NCI-H1436 (cell line): ENCODE data around the gene TYW1.
A peak's percentile ranks its signal among the peaks of the same experiment; 100 is the strongest.
"Not testable (repeated sequence)": the region's sequence is repeated elsewhere in the genome, so short reads cannot be mapped to it uniquely, and the experiment has no call there.

Experiments used
- DNase-seq: peaks from one replicate; lab custom pipeline; 2025; lab: John Stamatoyannopoulos, UW

Gene TYW1

GRCh38 chr7:66994691-66995049 lies 2.0 kb upstream of the TYW1 start:
- DNase-seq = not testable (repeated sequence)

GRCh38 chr7:66995050-66995776 lies 1.4 kb upstream of the TYW1 start, which contains the start of gene SBDS:
Gene SBDS, minus strand, starts transcription at chr7:66995586. Its CDS starts 169 bp downstream, at chr7:66995417.
- peak; percentile 97 for DNase-seq

GRCh38 chr7:67000601-67001258 lies 4.1 kb downstream of the TYW1 start:
- not testable (repeated sequence) for DNase-seq

- DNase-seq = not testable (repeated sequence)
Observed at GRCh38 chr7:67004145-67004544, 7.5 kb downstream of the TYW1 start.

GRCh38 chr7:67006965-67007364 lies 10.3 kb downstream of the TYW1 start:
- DNase-seq = no peak

- DNase-seq = no peak
Observed at GRCh38 chr7:67008260-67008659, 11.6 kb downstream of the TYW1 start.

- not testable (repeated sequence) for DNase-seq
Observed at GRCh38 chr7:67009677-67010076, 13.0 kb downstream of the TYW1 start.

GRCh38 chr7:67014076-67014622 lies 17.5 kb downstream of the TYW1 start:
- not testable (repeated sequence) for DNase-seq

- not testable (repeated sequence) for DNase-seq
Observed at GRCh38 chr7:67017971-67018370, 21.3 kb downstream of the TYW1 start.

GRCh38 chr7:67018940-67019339 lies 22.3 kb downstream of the TYW1 start:
- no peak for DNase-seq

GRCh38 chr7:67019562-67020390 lies 23.1 kb downstream of the TYW1 start:
- no peak for DNase-seq

GRCh38 chr7:67021260-67021659 lies 24.6 kb downstream of the TYW1 start:
- no peak for DNase-seq

- DNase-seq = no peak
Observed at GRCh38 chr7:67022511-67022910, 25.9 kb downstream of the TYW1 start.

- DNase-seq = not testable (repeated sequence)
Observed at GRCh38 chr7:67025459-67025858, 28.8 kb downstream of the TYW1 start.

GRCh38 chr7:67031685-67032084 lies 35.1 kb downstream of the TYW1 start:
- DNase-seq = not testable (repeated sequence)

- no peak for DNase-seq
Observed at GRCh38 chr7:67033251-67033650, 36.6 kb downstream of the TYW1 start.

GRCh38 chr7:67036432-67037395 lies 40.1 kb downstream of the TYW1 start:
- DNase-seq = not testable (repeated sequence)

GRCh38 chr7:67040832-67041231 lies 44.2 kb downstream of the TYW1 start:
- not testable (repeated sequence) for DNase-seq

GRCh38 chr7:67042781-67043558 lies 46.3 kb downstream of the TYW1 start:
- not testable (repeated sequence) for DNase-seq

- not testable (repeated sequence) for DNase-seq
Observed at GRCh38 chr7:67043559-67043930, 46.9 kb downstream of the TYW1 start.
